Measurements from ENCODE around the gene LIPK. TPM values are rescaled to one million over a fixed set of nuclear protein-coding genes. Genes with fewer than 3 reads are reported as not detected.

LIPK gene
- total and polyA plus RNA-seq, 2 donors from 2014 or later, result not detected

DNA sequence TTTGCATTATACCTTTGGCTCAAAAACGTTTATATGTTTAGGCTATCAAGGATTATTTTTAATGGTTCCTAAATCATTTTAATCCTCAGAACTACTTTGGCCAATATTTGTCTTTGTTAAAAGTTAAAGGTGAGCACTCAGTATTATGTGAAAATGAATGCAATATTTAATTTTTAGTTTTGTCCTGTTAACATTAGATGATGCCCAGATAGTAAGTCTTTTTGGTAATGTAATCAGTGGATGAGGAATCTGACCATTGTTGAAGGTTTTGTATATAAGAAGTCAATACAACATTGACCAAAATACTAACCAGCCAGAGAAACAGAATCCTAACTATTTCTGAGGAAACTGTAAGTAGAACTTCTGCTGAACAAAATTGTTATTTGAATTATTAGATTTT lies 41.9 kb upstream of the LIPK start, which contains the start of gene LIPF:
Gene LIPF, plus strand, starts transcription at position 301 of the 400 bp plus-strand sequence. CDS start 2,856 bp downstream, outside the sequence.
- no peaks in the 10 kb centered on the region for H3K27me3 ChIP-seq (ENCODE audit: control insufficient read depth, insufficient read depth, low read length)
- no peaks in the 10 kb centered on the region for H3K4me1 ChIP-seq (ENCODE audit: control insufficient read depth in 2 of 3, insufficient read depth in 2 of 3, low read depth in 1 of 3, low read length in 3 of 3)
- H3K9me3 ChIP-seq (ENCODE audit: control insufficient read depth in 2 of 3, insufficient read depth in 1 of 3, low read length in 3 of 3), result no peaks in the 10 kb centered on the region
- intact Hi-C loops (cut with DNase I), result no loop called here
- TF ChIP-seq, protein P1, sequence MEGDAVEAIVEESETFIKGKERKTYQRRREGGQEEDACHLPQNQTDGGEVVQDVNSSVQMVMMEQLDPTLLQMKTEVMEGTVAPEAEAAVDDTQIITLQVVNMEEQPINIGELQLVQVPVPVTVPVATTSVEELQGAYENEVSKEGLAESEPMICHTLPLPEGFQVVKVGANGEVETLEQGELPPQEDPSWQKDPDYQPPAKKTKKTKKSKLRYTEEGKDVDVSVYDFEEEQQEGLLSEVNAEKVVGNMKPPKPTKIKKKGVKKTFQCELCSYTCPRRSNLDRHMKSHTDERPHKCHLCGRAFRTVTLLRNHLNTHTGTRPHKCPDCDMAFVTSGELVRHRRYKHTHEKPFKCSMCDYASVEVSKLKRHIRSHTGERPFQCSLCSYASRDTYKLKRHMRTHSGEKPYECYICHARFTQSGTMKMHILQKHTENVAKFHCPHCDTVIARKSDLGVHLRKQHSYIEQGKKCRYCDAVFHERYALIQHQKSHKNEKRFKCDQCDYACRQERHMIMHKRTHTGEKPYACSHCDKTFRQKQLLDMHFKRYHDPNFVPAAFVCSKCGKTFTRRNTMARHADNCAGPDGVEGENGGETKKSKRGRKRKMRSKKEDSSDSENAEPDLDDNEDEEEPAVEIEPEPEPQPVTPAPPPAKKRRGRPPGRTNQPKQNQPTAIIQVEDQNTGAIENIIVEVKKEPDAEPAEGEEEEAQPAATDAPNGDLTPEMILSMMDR (IDR thresholded peaks at IDR 0.05; ENCODE audit: borderline replicate concordance, extremely low read depth, insufficient read depth), result no peak
- no peaks in the 10 kb centered on the region for H3K36me3 ChIP-seq (ENCODE audit: control insufficient read depth in 2 of 3, insufficient read depth in 3 of 3, low read length in 3 of 3)
- H3K27ac ChIP-seq (ENCODE audit: low read depth in 2 of 2, low read length in 2 of 2), result no peak within 1 kb of the TSS
- H3K4me3 ChIP-seq (ENCODE audit: low read length in 3 of 3), result no peak within 1 kb of the TSS
- DNase-seq, result no peak
- no peak for FAIRE-seq
- H3K9ac ChIP-seq (ENCODE audit: low read length in 3 of 3), result no peak within 1 kb of the TSS

GRCh38 chr10:88668465-88668864 lies 37.6 kb upstream of the LIPK start:
- intact Hi-C loops (cut with DNase I), result no loop called here
- Histone ChIP-seq H3K36me3 (ENCODE audit: control insufficient read depth in 2 of 3, insufficient read depth in 3 of 3, low read length in 3 of 3) (no peaks in the 10 kb centered on the region), H3K9ac (ENCODE audit: low read length in 3 of 3) (no peak overlapping the region), H3K4me1 (ENCODE audit: control insufficient read depth in 2 of 3, insufficient read depth in 2 of 3, low read depth in 1 of 3, low read length in 3 of 3) (no peaks in the 10 kb centered on the region), H3K27ac (ENCODE audit: low read depth in 2 of 2, low read length in 2 of 2) (no peak overlapping the region), H3K27me3 (ENCODE audit: control insufficient read depth, insufficient read depth, low read length) (no peaks in the 10 kb centered on the region), H3K4me3 (ENCODE audit: low read length in 3 of 3) (no peak overlapping the region), H3K9me3 (ENCODE audit: control insufficient read depth in 2 of 3, insufficient read depth in 1 of 3, low read length in 3 of 3) (no peaks in the 10 kb centered on the region)
- no peak for FAIRE-seq
- DNase-seq, result no peak
- TF ChIP-seq, protein P1 (IDR thresholded peaks at IDR 0.05; ENCODE audit: borderline replicate concordance, extremely low read depth, insufficient read depth), result no peak

DNA sequence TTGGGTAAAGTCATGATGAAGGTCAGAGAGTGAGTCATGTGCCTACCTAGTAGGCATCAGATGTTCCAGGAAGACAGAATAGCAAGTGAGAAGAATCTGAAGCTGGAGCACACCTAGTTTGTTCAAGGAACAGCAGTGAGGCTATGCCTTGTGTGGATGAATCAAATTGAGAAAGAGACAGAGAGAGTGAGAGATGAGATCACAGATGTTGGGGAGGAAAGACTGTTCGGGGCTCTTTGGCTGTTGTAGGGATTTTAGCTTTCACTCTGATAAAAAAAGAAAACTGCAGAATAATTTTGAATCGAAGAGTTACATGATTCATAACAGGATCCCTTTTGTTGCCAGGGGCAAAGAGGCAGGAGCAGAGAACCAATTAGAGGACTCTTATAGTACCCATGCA lies 35.6 kb upstream of the LIPK start:
- Histone ChIP-seq H3K4me1 (ENCODE audit: control insufficient read depth in 2 of 3, insufficient read depth in 2 of 3, low read depth in 1 of 3, low read length in 3 of 3) (no peaks in the 10 kb centered on the region), H3K9ac (ENCODE audit: low read length in 3 of 3) (no peak overlapping the region), H3K4me3 (ENCODE audit: low read length in 3 of 3) (no peak overlapping the region), H3K27ac (ENCODE audit: low read depth in 2 of 2, low read length in 2 of 2) (no peak overlapping the region), H3K27me3 (ENCODE audit: control insufficient read depth, insufficient read depth, low read length) (no peaks in the 10 kb centered on the region), H3K9me3 (ENCODE audit: control insufficient read depth in 2 of 3, insufficient read depth in 1 of 3, low read length in 3 of 3) (no peaks in the 10 kb centered on the region), H3K36me3 (ENCODE audit: control insufficient read depth in 2 of 3, insufficient read depth in 3 of 3, low read length in 3 of 3) (no peaks in the 10 kb centered on the region)
- FAIRE-seq (no peak), DNase-seq (no peak)
- intact Hi-C loops (cut with DNase I), result no loop called here
- TF ChIP-seq, protein P1 (IDR thresholded peaks at IDR 0.05; ENCODE audit: borderline replicate concordance, extremely low read depth, insufficient read depth), result no peak

- Histone ChIP-seq H3K36me3 (ENCODE audit: control insufficient read depth in 2 of 3, insufficient read depth in 3 of 3, low read length in 3 of 3) (no peaks in the 10 kb centered on the region), H3K4me3 (ENCODE audit: low read length in 3 of 3) (no peak overlapping the region), H3K9me3 (ENCODE audit: control insufficient read depth in 2 of 3, insufficient read depth in 1 of 3, low read length in 3 of 3) (no peaks in the 10 kb centered on the region), H3K27me3 (ENCODE audit: control insufficient read depth, insufficient read depth, low read length) (no peaks in the 10 kb centered on the region), H3K27ac (ENCODE audit: low read depth in 2 of 2, low read length in 2 of 2) (no peak overlapping the region), H3K4me1 (ENCODE audit: control insufficient read depth in 2 of 3, insufficient read depth in 2 of 3, low read depth in 1 of 3, low read length in 3 of 3) (no peaks in the 10 kb centered on the region), H3K9ac (ENCODE audit: low read length in 3 of 3) (no peak overlapping the region)
- DNase-seq, result peak in 2 of 5 donors; percentile 4 to 11
- intact Hi-C loops (cut with DNase I), result no loop called here
- FAIRE-seq, result no peak
- TF ChIP-seq, protein P1 (IDR thresholded peaks at IDR 0.05; ENCODE audit: borderline replicate concordance, extremely low read depth, insufficient read depth), result no peak
Observed at GRCh38 chr10:88672041-88672440, 34.0 kb upstream of the LIPK start.

Measured in kidney (tissue), 14 donors.